Trophoblast cell (in vitro differentiated cells and primary cell): ENCODE results near the gene KCNK3. TPM values are rescaled to one million over a fixed set of nuclear protein-coding genes. Genes with fewer than 3 reads are reported as not detected.

ENCODE experiments used
- DNase-seq, 2 donors: peaks; one replicate each; pipeline ENCODE4 v3.0.0-alpha.2; 2016
- H2AFZ ChIP-seq: 2 replicates; pipeline ENCODE4 v1.6.1; 2013; ENCODE audit warnings: low read length, moderate library complexity, mild to moderate bottlenecking; ENCODE audit not compliant: insufficient read depth, poor library complexity
- H2AK5ac ChIP-seq: 2 replicates; pipeline ENCODE4 v1.6.1; 2013; ENCODE audit warnings: mild to moderate bottlenecking, low read length
- H2BK120ac ChIP-seq: 2 replicates; pipeline ENCODE4 v1.6.1; 2013; ENCODE audit warnings: low read length, mild to moderate bottlenecking, moderate library complexity; ENCODE audit not compliant: insufficient read depth, poor library complexity
- H2BK12ac ChIP-seq: 2 replicates; pipeline ENCODE4 v1.6.1; 2013; ENCODE audit warnings: mild to moderate bottlenecking, low read length, moderate library complexity
- H2BK5ac ChIP-seq: 2 replicates; pipeline ENCODE4 v1.6.1; 2013; ENCODE audit warnings: low read length, low read depth, moderate library complexity, mild to moderate bottlenecking; ENCODE audit not compliant: poor library complexity
- H3K14ac ChIP-seq: 2 replicates; pipeline ENCODE4 v1.6.1; 2013; ENCODE audit warnings: mild to moderate bottlenecking, low read length
- H3K18ac ChIP-seq: 2 replicates; pipeline ENCODE4 v1.6.1; 2013; ENCODE audit warnings: mild to moderate bottlenecking, low read length
- H3K23ac ChIP-seq: 2 replicates; pipeline ENCODE4 v1.6.1; 2013; ENCODE audit warnings: low read length
- H3K27ac ChIP-seq: 2 replicates; pipeline ENCODE4 v1.5.1; 2013; ENCODE audit warnings: low read depth, mild to moderate bottlenecking, inconsistent platforms, low read length, moderate library complexity
- H3K27me3 ChIP-seq: 2 replicates; pipeline ENCODE4 v1.6.1; 2013; ENCODE audit warnings: inconsistent platforms, mild to moderate bottlenecking, low read length, moderate library complexity; ENCODE audit not compliant: insufficient read depth
- H3K36me3 ChIP-seq, 2 experiments: 1 replicate in 1 of 2; 2 replicates in 1 of 2; pipeline ENCODE4 v1.6.1; 2013; ENCODE audit warnings: low read length in 2 of 2, mild to moderate bottlenecking in 2 of 2, moderate library complexity in 1 of 2; ENCODE audit not compliant: insufficient read depth in 2 of 2, control insufficient read depth in 1 of 2
- H3K4ac ChIP-seq: 2 replicates; pipeline ENCODE4 v1.6.1; 2013; ENCODE audit warnings: low read depth, mild to moderate bottlenecking, low read length, moderate library complexity
- H3K4me1 ChIP-seq, 2 experiments: 1 replicate in 1 of 2; 2 replicates in 1 of 2; pipeline ENCODE4 v1.6.1; 2013; ENCODE audit warnings: low read length in 2 of 2, mild to moderate bottlenecking in 2 of 2, moderate library complexity in 1 of 2; ENCODE audit not compliant: insufficient read depth in 2 of 2, control insufficient read depth in 1 of 2
- H3K4me2 ChIP-seq: 2 replicates; pipeline ENCODE4 v1.6.1; 2013; ENCODE audit warnings: inconsistent platforms, mild to moderate bottlenecking, low read length, moderate library complexity
- H3K4me3 ChIP-seq: 2 replicates; pipeline ENCODE4 v1.5.1; 2013; ENCODE audit warnings: mild to moderate bottlenecking, low read depth, low read length, inconsistent platforms
- H3K79me1 ChIP-seq: one replicate; pipeline ENCODE4 v1.6.1; 2013; ENCODE audit warnings: low read length
- H3K79me2 ChIP-seq: 2 replicates; pipeline ENCODE4 v1.6.1; 2013; ENCODE audit warnings: low read length, mild to moderate bottlenecking; ENCODE audit not compliant: control insufficient read depth, insufficient read depth, poor library complexity
- H3K9ac ChIP-seq: 2 replicates; pipeline ENCODE4 v1.6.1; 2013; ENCODE audit warnings: mild to moderate bottlenecking, low read length
- H3K9me3 ChIP-seq: 2 replicates; pipeline ENCODE4 v1.6.1; 2013; ENCODE audit warnings: low read depth, mild to moderate bottlenecking, control low read depth, inconsistent platforms, low read length; ENCODE audit not compliant: insufficient read depth
- H4K12ac ChIP-seq: 2 replicates; pipeline ENCODE4 v1.6.1; 2013; ENCODE audit warnings: low read depth, mild to moderate bottlenecking, low read length, moderate library complexity
- H4K8ac ChIP-seq: 2 replicates; pipeline ENCODE4 v1.6.1; 2013; ENCODE audit warnings: low read depth, mild to moderate bottlenecking, low read length, moderate library complexity
- H4K91ac ChIP-seq: one replicate; pipeline ENCODE4 v1.6.1; 2013; ENCODE audit warnings: low read depth, mild to moderate bottlenecking, low read length, moderate library complexity
- WGBS: extraction: QIAGEN DNeasy Blood & Tissue Kit; methylation state at CpG from one replicate; pipeline ENCODE4 v1.1.7; 2013; ENCODE audit warnings: missing lambda C conversion rate; ENCODE audit not compliant: insufficient read length, insufficient coverage; ENCODE audit errors: extremely low coverage; 5-methylcytosine and 5-hydroxymethylcytosine counted together
- polyA plus RNA-seq: library from polyadenylated mRNA; stranded (reverse); fragments of 200-250 nt; gene quantifications from 2 replicates; pipeline ENCODE4 v1.2.3, GENCODE V29; 2013

KCNK3 gene
- polyA plus RNA-seq, result 0.29 and 0.42 TPM in 2 replicates

DNA sequence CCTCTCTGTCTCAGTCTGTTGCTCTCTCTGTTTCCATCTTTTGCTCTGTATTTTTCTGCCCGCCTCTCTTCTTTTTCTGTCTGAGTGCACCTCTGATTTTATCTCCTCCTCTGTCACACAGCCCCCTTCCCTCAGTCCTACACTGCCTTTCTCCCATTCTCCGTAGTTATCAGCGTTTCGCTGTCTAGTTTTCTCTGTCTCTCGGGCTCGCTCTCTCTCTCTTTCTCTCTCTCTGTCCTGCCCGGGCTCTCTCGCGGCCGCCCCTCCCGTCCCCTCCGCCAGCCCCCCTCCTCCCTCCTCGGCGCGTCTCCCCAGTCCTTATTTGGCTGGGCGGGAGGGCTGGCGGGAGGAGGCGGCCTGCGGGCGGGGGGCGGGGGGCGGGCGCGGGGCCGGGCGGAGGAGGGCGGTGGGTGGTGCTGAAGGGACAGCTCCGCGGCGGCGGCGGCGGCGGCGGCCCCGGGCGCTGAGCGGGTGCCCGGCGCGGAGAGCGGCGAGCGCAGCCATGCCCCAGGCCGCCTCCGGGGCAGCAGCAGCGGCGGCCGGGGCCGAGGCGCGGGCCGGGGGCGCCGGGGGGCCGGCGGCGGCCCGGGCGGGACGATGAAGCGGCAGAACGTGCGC is at the start of gene KCNK3:
Gene KCNK3, plus strand, starts transcription at position 444 of the 618 bp plus-strand sequence. Its CDS starts 154 bp downstream, at position 598.
- no peak within 1 kb of the TSS for H3K14ac ChIP-seq
- peak within 1 kb of the TSS; percentile 77 for H3K4me2 ChIP-seq
- no CpG with 5 or more reads among the region's 64 CpGs for WGBS
- peaks cover 26% of the 10 kb centered on the region for H3K27me3 ChIP-seq
- H4K91ac ChIP-seq, result no peak within 1 kb of the TSS
- H3K9ac ChIP-seq, result peak within 1 kb of the TSS; percentile 11
- H2BK120ac ChIP-seq, result no peak within 1 kb of the TSS
- no peaks in the 10 kb centered on the region for H3K79me2 ChIP-seq
- peaks cover 8 to 10% of the 10 kb centered on the region in 2 experiments for H3K4me1 ChIP-seq
- H4K12ac ChIP-seq, result no peak within 1 kb of the TSS
- peak in 1 of 2 donors; percentile 62 for DNase-seq
- no peak within 1 kb of the TSS for H2AK5ac ChIP-seq
- no peak within 1 kb of the TSS for H3K4me3 ChIP-seq
- H4K8ac ChIP-seq, result no peak within 1 kb of the TSS
- no peak within 1 kb of the TSS for H3K27ac ChIP-seq
- no peaks in the 10 kb centered on the region for H3K36me3 ChIP-seq
- H2AFZ ChIP-seq, result no peak within 1 kb of the TSS
- no peak within 1 kb of the TSS for H3K23ac ChIP-seq
- no peaks in the 10 kb centered on the region for H3K79me1 ChIP-seq
- H3K18ac ChIP-seq, result no peak within 1 kb of the TSS
- H3K9me3 ChIP-seq, result peaks cover 4% of the 10 kb centered on the region
- H3K4ac ChIP-seq, result no peak within 1 kb of the TSS
- H2BK5ac ChIP-seq, result no peak within 1 kb of the TSS
- no peak within 1 kb of the TSS for H2BK12ac ChIP-seq

DNA sequence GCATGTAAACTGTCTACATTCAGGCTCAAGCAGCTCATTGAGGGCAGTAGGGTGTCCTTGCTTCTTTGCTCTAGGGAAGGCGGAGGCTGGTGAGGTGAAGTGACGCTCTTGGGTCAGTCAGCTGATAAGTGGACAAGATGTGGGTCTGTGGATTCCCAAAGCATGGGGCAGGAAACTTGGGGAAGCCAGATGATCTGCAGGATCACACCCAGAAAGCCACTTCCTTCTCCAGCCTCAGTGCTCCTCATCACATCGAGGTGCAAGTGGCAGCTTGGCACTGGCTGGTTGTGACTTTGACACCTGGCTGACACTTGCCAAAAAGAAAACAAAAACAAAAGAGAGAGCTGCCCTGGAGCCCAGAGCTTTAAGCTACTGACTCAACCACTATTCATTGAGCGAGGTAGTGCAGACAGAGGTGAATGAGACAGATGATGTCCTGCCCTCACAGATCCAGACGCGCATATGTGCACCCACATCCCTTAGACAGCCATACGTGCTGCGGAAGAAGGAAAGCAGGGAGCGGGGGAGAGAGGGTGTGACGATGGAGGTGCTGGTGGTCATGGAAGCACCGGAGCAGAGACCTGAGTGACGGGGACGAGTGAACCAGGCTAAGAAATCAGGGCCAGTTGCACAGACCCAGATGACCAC is 48.2 kb upstream of the KCNK3 start:
- Histone ChIP-seq H3K27ac (no peak overlapping the region), H2BK12ac (no peak overlapping the region), H2AFZ (no peak overlapping the region), H4K8ac (no peak overlapping the region), H3K9ac (no peak overlapping the region), H3K4ac (no peak overlapping the region), H3K79me2 (no peaks in the 10 kb centered on the region), H3K79me1 (peaks cover 3% of the 10 kb centered on the region), H3K4me2 (no peak overlapping the region), H3K4me3 (no peak overlapping the region), H2BK120ac (no peak overlapping the region), H3K18ac (no peak overlapping the region), H4K12ac (no peak overlapping the region), H4K91ac (no peak overlapping the region), H3K27me3 (no peaks in the 10 kb centered on the region), H3K4me1 (peaks cover 8 to 10% of the 10 kb centered on the region in 2 experiments), H2AK5ac (no peak overlapping the region), H3K9me3 (no peaks in the 10 kb centered on the region), H3K36me3 (no peaks in the 10 kb centered on the region), H2BK5ac (no peak overlapping the region), H3K23ac (no peak overlapping the region), H3K14ac (no peak overlapping the region)
- no CpG with 5 or more reads among the region's 13 CpGs for WGBS
- no peak for DNase-seq

DNA sequence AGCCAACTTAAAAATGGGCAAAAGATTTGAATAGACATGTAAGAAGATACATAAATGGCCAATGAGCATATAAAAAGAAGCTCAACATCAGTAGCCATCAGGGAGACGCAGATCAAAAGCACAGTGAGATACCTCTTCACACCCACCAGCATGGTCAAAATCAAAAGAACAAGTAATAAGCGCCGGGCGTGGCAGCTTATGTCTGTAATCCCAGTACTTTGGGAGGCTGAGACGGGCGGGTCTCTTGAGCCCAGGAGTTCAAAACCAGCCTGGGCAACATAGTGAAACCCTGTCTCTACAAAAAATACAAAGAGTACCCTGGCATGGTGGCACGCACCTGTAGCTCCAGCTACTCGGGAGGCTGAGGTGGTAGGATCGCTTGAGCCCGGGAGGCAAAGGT is 46.8 kb upstream of the KCNK3 start:
- Histone ChIP-seq H4K91ac (no peak overlapping the region), H3K4me3 (no peak overlapping the region), H4K8ac (no peak overlapping the region), H3K18ac (no peak overlapping the region), H2AK5ac (no peak overlapping the region), H3K79me2 (no peaks in the 10 kb centered on the region), H3K27ac (no peak overlapping the region), H3K79me1 (peaks cover 3% of the 10 kb centered on the region), H3K9me3 (peaks cover 2% of the 10 kb centered on the region), H3K9ac (no peak overlapping the region), H3K4ac (no peak overlapping the region), H3K14ac (no peak overlapping the region), H2BK5ac (no peak overlapping the region), H3K36me3 (no peaks in the 10 kb centered on the region), H3K4me1 (peaks cover 2 to 4% of the 10 kb centered on the region in 2 experiments), H2BK120ac (no peak overlapping the region), H2BK12ac (no peak overlapping the region), H3K4me2 (no peak overlapping the region), H3K27me3 (no peaks in the 10 kb centered on the region), H2AFZ (no peak overlapping the region), H3K23ac (no peak overlapping the region), H4K12ac (no peak overlapping the region)
- no peak for DNase-seq
- WGBS, result no CpG with 5 or more reads among the region's 10 CpGs

DNA sequence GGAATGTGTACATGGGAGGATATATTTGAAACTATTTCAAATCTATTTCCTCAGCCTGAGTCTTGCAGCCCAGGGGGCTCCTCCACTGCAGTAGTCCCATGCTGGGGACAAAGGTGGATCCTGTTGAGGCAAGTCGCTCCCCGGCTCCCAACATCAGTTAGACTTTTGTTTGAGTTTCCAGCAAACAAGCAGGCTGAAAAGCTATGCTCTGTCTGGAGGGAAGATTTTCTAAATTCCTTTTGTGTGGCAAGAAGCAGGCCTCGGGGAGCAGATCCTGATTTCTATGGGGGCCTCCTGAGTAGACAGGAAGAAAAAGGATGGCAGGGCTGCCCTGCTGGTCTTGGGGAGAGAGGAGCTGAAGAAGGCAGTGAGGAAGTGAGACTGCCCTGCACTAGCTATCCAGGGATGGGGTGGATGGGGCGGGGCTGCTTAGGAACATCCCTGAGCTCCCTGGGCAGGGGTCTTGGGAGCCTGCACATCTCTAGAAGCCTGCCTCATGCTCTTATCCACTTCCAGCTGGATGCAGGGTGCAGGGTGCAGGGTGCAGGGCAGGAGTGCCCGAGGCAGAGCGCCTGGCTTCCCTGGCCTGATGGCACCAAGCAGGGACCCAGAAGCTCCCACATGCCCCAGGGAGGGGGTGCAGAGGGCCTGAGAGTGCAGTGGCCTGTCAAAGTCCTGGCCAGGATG is 45.4 kb upstream of the KCNK3 start:
- Histone ChIP-seq H2AK5ac (peak overlapping the region; percentile 64), H4K91ac (no peak overlapping the region), H3K79me1 (peaks cover 3% of the 10 kb centered on the region), H3K18ac (no peak overlapping the region), H3K14ac (peak overlapping the region; percentile 33), H3K9ac (no peak overlapping the region), H3K4me1 (peaks cover 0 to 4% of the 10 kb centered on the region in 2 experiments), H2BK5ac (no peak overlapping the region), H4K8ac (no peak overlapping the region), H3K23ac (no peak overlapping the region), H3K27ac (no peak overlapping the region), H3K27me3 (no peaks in the 10 kb centered on the region), H3K4me3 (no peak overlapping the region), H4K12ac (no peak overlapping the region), H3K4me2 (no peak overlapping the region), H3K4ac (no peak overlapping the region), H3K79me2 (no peaks in the 10 kb centered on the region), H3K36me3 (no peaks in the 10 kb centered on the region), H2AFZ (no peak overlapping the region), H3K9me3 (peaks cover 2% of the 10 kb centered on the region), H2BK12ac (no peak overlapping the region), H2BK120ac (no peak overlapping the region)
- no CpG with 5 or more reads among the region's 6 CpGs for WGBS
- DNase-seq, result no peak
